ENCODE data around the gene NTPCR.

NTPCR gene

DNA sequence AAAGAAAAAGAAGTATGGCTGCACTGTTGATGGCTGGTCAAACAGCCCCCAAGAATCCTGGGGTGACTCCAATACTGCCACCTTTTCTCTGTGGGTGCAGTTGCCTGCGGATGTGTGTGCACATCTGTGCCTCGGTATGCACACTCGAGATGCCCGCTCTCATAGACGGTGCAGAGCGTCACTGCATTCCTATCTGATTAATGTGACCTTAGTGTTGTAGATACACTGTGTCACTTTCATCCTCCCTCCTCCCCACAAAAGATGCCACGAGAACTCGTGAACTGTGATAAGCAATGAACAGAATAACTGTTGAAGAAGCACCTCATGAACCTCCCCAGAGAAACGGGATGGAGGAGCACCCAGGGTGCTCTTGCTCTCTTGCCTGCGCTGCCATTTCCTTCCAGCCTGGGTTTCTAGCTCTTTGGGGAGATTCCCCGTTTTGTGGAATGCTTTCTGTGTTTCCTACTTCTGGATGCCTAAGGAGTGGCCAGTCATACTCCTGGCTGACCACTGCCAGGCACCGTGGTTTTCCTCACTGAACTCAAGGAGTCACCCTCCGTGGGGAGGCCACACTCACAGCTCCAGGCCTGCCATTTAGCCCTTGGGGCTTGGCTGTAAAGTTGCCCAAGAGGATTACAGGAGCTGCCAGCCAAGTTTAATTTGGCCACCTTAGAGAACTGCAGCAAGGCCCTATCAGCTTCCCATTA lies 32.0 kb downstream of the NTPCR start:
- H3K4me2 ChIP-seq (ENCODE audit: low read length) = no peak overlapping the region
- H3K4me1 ChIP-seq (ENCODE audit: control insufficient read depth, insufficient read depth, low read length) = no peaks in the 10 kb centered on the region
- no peak overlapping the region for H3K4me3 ChIP-seq (ENCODE audit: low read length)
- H3K9ac ChIP-seq (ENCODE audit: low read depth, low read length) = no peak overlapping the region
- no peaks in the 10 kb centered on the region for H3K9me3 ChIP-seq (replicated peaks; ENCODE audit: low read length)
- H3K36me3 ChIP-seq (ENCODE audit: insufficient read depth, low read length) = peaks cover 8% of the 10 kb centered on the region
- no peaks in the 10 kb centered on the region for H3K27me3 ChIP-seq (ENCODE audit: control insufficient read depth, insufficient read depth, low read length)

DNA sequence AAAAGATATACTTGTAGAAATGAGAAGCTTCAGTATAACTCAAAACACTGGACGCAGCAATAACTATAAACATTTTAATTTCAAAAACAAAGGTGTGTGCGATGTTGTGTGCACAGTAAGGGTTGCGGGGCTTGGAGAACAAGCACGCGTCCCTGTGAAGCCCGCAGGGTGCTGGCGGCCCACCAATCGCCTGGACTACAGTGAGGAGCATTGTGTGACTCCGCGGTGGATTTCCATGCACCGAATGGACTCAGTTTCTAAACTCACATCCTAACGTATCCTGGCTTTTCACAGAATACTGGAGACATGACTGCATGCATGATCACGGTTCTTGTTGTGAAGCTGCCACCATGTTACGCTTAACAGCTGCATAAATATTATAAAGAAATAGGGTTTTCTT lies 33.0 kb downstream of the NTPCR start:
- no peaks in the 10 kb centered on the region for H3K4me1 ChIP-seq (ENCODE audit: control insufficient read depth, insufficient read depth, low read length)
- no peaks in the 10 kb centered on the region for H3K9me3 ChIP-seq (replicated peaks; ENCODE audit: low read length)
- H3K9ac ChIP-seq (ENCODE audit: low read depth, low read length) = no peak overlapping the region
- H3K36me3 ChIP-seq (ENCODE audit: insufficient read depth, low read length) = peaks cover 8% of the 10 kb centered on the region
- no peak overlapping the region for H3K4me2 ChIP-seq (ENCODE audit: low read length)
- no peaks in the 10 kb centered on the region for H3K27me3 ChIP-seq (ENCODE audit: control insufficient read depth, insufficient read depth, low read length)
- H3K4me3 ChIP-seq (ENCODE audit: low read length) = no peak overlapping the region

DNA sequence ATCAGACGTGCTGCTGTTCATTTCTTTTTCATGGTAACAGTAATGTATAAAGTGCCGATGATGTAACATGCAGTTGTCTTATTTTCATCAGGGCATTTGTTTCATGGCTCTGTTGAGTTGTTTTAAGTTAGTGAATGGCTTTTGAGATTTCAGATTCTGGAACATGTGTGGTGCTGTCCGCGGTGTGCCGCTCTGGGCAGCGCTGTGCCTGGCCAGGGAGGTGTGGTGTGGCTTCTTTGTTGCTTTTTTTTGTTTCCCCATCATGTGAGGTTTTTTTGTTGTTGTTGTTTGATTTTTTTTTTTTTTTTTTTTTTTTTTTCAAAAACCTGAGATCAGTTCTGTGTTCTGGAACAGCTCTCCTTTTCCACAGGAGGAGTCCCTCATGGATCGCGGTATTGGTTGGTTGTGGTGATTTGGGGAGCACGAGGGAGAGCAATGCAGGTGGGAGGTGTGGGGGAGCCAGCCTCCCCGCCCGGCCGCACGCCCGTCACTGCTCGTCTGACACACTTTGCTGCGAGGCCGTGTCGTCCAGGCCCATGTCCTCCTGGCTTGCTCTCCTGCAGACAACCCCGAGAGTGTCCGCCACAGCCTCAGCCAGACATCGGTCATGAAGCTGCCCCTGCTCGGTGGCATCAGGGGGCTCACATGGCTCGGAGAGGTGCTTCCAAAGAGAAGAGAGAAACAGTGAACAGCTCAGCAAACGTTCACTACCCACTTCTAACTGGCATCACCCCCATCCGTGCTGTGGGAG lies 33.6 kb downstream of the NTPCR start:
- Histone ChIP-seq H3K4me3 (ENCODE audit: low read length) (no peak overlapping the region), H3K36me3 (ENCODE audit: insufficient read depth, low read length) (peaks cover 5% of the 10 kb centered on the region), H3K4me2 (ENCODE audit: low read length) (no peak overlapping the region), H3K27me3 (ENCODE audit: control insufficient read depth, insufficient read depth, low read length) (no peaks in the 10 kb centered on the region), H3K9me3 (replicated peaks; ENCODE audit: low read length) (no peaks in the 10 kb centered on the region), H3K4me1 (ENCODE audit: control insufficient read depth, insufficient read depth, low read length) (peaks cover 2% of the 10 kb centered on the region), H3K9ac (ENCODE audit: low read depth, low read length) (no peak overlapping the region)

DNA sequence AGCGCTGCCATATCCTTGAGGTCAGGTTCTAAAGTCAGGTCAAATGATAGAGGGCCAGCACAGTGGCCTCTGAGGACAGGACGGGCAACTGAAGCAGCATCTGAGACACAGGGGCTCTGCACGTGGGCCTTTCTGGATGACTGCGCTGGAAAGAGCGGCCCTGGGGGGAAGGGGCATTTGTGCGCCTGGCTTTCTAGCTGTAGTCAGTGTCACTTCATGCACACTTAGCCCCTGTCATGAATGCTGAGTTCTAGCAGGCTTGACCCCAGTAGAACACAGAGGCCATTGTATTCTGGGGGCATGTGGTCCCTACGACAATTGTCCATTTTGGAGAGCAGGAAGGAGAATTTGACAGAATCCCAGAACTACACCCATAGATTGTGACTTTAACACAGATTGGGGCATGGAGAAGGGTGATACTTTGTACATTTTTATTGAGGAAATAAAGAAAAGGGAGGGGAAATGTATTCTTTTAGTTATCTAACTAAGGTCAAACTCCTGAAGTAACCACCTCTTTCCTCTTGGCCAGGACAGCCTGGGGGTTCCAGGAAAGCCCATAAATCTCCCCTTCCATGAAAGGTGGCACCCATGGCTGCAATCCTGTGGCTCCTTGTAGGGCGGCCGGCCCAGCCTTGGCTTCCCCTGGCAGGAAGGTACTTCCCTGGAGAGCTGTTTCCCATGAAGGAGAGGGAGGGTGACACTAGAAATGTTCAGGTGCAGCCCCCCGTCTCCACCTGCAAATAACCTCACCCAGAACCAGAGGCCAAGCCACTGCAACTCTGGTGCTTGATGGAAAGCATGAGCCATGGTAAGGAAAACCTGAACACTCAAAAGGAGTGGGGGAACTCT lies 34.4 kb downstream of the NTPCR start:
- no peak overlapping the region for H3K9ac ChIP-seq (ENCODE audit: low read depth, low read length)

DNA sequence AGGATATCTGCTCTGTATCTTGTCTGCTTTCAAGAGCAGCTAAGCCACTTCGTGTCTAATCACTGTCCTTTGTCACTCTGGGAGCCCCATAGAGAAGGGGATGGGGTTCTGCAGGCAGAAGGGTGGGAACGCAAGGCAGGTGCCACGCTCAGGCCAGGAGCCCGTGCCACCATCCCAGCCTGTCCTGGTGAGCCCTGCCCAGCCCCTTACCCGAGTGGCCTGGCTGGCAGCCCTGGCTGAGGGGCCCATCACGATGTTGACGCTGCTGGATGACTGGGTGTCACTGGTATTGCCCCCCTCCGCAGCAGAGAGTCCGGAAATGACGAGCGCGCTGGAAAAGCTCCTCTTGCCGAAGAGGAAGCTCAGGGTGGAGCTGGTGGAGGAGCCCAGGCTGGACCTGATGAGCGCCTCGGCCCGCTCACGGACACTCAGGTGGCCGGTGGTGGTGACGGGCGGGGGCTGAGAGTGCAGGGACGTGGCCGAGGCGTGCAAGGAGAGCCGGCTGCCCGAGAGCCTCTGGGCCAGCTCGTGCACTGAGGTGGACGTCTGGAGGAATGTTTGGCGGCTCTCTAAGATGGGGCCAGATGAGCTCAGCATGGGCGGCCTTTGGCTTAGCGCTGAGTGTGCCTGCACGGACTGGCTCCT lies 35.6 kb downstream of the NTPCR start:
- peaks cover 5% of the 10 kb centered on the region for H3K36me3 ChIP-seq (ENCODE audit: insufficient read depth, low read length)
- no peaks in the 10 kb centered on the region for H3K27me3 ChIP-seq (ENCODE audit: control insufficient read depth, insufficient read depth, low read length)
- H3K9ac ChIP-seq (ENCODE audit: low read depth, low read length) = no peak overlapping the region
- H3K4me2 ChIP-seq (ENCODE audit: low read length) = no peak overlapping the region
- peaks cover 2% of the 10 kb centered on the region for H3K4me1 ChIP-seq (ENCODE audit: control insufficient read depth, insufficient read depth, low read length)
- no peak overlapping the region for H3K4me3 ChIP-seq (ENCODE audit: low read length)
- H3K9me3 ChIP-seq (replicated peaks; ENCODE audit: low read length) = no peaks in the 10 kb centered on the region

More for the DNA sequence above, 34.4 kb downstream of the NTPCR start:
- H3K4me2 ChIP-seq (ENCODE audit: low read length) = no peak overlapping the region
- H3K4me1 ChIP-seq (ENCODE audit: control insufficient read depth, insufficient read depth, low read length) = peaks cover 2% of the 10 kb centered on the region
- no peak overlapping the region for H3K4me3 ChIP-seq (ENCODE audit: low read length)
- H3K9me3 ChIP-seq (replicated peaks; ENCODE audit: low read length) = no peaks in the 10 kb centered on the region
- H3K27me3 ChIP-seq (ENCODE audit: control insufficient read depth, insufficient read depth, low read length) = no peaks in the 10 kb centered on the region
- H3K36me3 ChIP-seq (ENCODE audit: insufficient read depth, low read length) = peaks cover 5% of the 10 kb centered on the region

DNA sequence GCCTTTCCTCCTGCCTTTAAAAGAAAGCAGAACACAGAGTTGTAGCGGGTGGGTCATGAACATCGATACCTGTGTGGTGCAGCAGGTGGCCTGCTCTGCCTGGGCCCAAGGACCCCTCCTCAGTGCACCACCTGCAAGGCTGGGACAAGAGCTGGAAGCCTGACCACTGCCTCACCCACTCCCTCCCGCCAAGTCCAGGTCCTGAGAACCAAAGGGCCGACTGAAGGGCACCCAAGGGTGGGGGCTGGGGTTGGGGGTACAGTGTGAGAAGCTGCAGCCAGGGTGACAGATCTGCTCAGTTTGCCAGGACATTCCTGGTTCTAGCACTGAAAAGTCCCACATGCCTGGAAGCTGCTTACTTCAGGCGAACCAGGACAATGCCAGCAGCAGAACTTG lies 36.1 kb downstream of the NTPCR start:
- H3K4me3 ChIP-seq (ENCODE audit: low read length) = no peak overlapping the region
- H3K36me3 ChIP-seq (ENCODE audit: insufficient read depth, low read length) = peaks cover 5% of the 10 kb centered on the region
- no peak overlapping the region for H3K4me2 ChIP-seq (ENCODE audit: low read length)
- no peak overlapping the region for H3K9ac ChIP-seq (ENCODE audit: low read depth, low read length)
- H3K4me1 ChIP-seq (ENCODE audit: control insufficient read depth, insufficient read depth, low read length) = peaks cover 2% of the 10 kb centered on the region
- H3K9me3 ChIP-seq (replicated peaks; ENCODE audit: low read length) = no peaks in the 10 kb centered on the region
- no peaks in the 10 kb centered on the region for H3K27me3 ChIP-seq (ENCODE audit: control insufficient read depth, insufficient read depth, low read length)

DNA sequence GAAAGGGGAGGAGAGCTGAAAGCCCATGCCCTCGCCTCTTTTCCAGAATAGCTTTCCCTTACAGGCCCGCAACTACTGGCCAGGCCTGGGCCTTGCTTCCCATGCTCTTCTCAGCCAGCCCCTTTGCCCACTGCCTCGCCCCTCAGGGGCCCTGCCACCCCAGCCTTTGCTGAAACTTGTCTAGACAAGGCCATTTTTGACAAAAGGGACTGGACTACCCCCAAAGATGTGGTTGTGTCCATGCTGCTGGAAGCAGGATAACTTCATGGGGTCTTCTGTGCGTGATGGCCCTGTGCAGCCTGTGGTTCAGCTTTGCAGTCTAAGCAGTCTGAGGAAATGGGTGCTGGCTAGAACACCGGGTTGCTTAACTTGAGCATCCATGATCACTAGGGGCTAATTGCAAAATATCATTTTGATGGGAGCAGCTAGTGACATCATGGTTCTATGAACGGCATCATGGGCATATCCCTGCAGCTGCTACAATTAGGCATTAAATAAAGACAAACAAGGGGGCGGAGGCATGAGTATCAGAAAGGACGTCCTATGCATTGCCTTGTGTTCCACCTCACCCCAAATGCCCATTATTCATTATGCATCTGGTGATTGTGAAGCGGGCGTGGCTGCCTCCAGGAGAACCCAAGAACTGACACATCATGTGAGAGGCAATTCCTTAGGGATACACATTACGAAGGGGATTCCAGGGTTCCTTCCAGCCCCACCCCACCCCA lies 36.8 kb downstream of the NTPCR start:
- Histone ChIP-seq H3K4me2 (ENCODE audit: low read length) (no peak overlapping the region), H3K4me1 (ENCODE audit: control insufficient read depth, insufficient read depth, low read length) (peaks cover 2% of the 10 kb centered on the region), H3K36me3 (ENCODE audit: insufficient read depth, low read length) (peaks cover 5% of the 10 kb centered on the region), H3K9me3 (replicated peaks; ENCODE audit: low read length) (no peaks in the 10 kb centered on the region), H3K9ac (ENCODE audit: low read depth, low read length) (no peak overlapping the region), H3K27me3 (ENCODE audit: control insufficient read depth, insufficient read depth, low read length) (no peaks in the 10 kb centered on the region), H3K4me3 (ENCODE audit: low read length) (no peak overlapping the region)

DNA sequence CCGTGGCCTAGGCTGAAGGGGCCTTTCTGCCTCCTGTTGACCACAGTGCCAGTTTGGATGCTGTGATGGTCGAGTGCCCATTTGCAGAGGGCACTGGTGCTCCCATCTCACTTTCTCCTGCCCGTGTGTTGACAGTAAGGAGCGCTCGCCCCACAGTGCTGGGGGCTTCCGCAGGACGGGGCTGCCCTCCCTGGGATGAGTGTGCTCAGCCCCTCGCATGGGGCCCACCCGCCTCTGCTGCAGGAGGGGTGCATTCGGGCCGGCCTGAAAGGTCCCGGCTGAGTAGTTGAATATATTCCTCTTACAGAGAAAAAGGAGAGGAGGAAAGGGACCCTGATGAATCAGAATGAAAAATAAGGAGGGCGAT lies 37.3 kb downstream of the NTPCR start:
- Histone ChIP-seq H3K27me3 (ENCODE audit: control insufficient read depth, insufficient read depth, low read length) (no peaks in the 10 kb centered on the region), H3K9me3 (replicated peaks; ENCODE audit: low read length) (no peaks in the 10 kb centered on the region), H3K36me3 (ENCODE audit: insufficient read depth, low read length) (peaks cover 5% of the 10 kb centered on the region), H3K4me2 (ENCODE audit: low read length) (no peak overlapping the region), H3K4me3 (ENCODE audit: low read length) (no peak overlapping the region), H3K4me1 (ENCODE audit: control insufficient read depth, insufficient read depth, low read length) (peaks cover 2% of the 10 kb centered on the region), H3K9ac (ENCODE audit: low read depth, low read length) (no peak overlapping the region)

DNA sequence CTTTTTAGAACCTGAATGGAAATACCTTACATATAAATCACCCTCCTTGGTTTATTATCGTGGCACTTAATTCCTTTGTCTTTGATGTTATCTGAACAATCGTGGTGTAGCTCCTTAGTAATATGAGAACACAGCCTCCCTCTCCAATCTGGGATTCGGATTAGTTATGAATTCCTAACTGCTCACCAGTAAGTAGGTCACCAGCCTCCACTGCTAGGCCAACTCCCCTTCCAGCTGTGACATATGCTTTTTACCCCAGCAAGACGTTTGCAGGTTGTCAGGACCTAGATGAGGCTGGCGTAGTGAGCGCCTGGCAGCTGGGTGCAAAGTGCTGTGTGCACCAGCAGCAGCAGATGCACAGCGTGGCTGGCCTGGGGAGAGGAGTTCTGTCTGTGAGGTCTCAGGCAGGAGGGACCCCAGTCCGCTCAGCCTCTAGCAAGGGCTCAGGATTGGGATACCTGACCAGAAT lies 38.2 kb downstream of the NTPCR start:
- no peak overlapping the region for H3K4me3 ChIP-seq (ENCODE audit: low read length)
- H3K4me2 ChIP-seq (ENCODE audit: low read length) = no peak overlapping the region
- H3K27me3 ChIP-seq (ENCODE audit: control insufficient read depth, insufficient read depth, low read length) = no peaks in the 10 kb centered on the region
- H3K4me1 ChIP-seq (ENCODE audit: control insufficient read depth, insufficient read depth, low read length) = peaks cover 2% of the 10 kb centered on the region
- no peaks in the 10 kb centered on the region for H3K9me3 ChIP-seq (replicated peaks; ENCODE audit: low read length)
- H3K36me3 ChIP-seq (ENCODE audit: insufficient read depth, low read length) = peaks cover 5% of the 10 kb centered on the region
- no peak overlapping the region for H3K9ac ChIP-seq (ENCODE audit: low read depth, low read length)

DNA sequence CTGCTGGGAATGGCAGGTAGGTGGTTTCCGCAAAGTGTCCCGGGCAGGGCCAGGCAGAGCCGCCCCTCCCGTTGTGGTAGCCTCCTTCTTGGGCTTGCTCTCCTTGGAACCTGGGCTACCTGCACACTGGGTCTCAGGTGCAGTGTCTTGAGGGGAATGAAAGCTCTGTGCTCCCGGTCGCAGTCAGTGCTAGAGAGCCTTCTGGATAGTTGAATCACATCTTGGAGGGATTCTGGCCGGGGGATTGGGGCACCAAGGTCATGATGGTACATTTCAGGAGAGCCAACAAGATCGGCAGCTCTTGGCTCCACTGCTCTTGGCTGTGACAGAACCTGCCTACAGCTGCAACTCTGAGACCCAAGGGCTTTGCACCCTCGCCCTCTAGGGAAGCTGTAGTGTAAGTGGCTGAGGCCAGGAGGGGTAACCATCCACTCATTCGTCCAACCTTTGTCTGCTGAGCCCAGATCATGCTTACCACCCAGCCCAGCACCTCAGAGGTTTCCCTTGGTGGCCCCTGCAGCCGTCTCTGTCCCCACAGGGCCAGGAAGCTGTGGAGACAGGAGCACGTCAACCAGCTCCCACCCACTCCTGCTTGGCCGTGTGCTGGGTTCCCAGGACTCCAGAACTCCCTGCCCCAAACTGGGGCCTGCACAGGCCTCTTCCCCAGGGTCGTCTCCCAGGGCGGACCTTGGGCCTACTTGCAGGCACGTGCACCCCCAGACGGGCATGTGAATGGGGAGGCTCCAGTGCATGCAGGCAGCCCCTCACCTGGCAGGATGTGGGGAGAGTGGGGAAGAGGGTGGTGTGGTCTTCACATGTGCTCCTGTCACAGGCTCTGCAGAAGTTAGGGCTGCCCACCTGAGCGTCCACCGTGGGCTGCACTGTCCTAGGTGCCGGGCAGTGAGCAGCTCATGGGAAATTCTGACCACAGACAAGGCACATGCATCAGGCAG lies 40.0 kb downstream of the NTPCR start:
- Histone ChIP-seq H3K27me3 (ENCODE audit: control insufficient read depth, insufficient read depth, low read length) (no peaks in the 10 kb centered on the region), H3K9me3 (replicated peaks; ENCODE audit: low read length) (no peaks in the 10 kb centered on the region), H3K4me3 (ENCODE audit: low read length) (no peak overlapping the region), H3K4me2 (ENCODE audit: low read length) (no peak overlapping the region), H3K4me1 (ENCODE audit: control insufficient read depth, insufficient read depth, low read length) (peaks cover 2% of the 10 kb centered on the region), H3K9ac (ENCODE audit: low read depth, low read length) (no peak overlapping the region), H3K36me3 (ENCODE audit: insufficient read depth, low read length) (peaks cover 3% of the 10 kb centered on the region)

Data from skeletal muscle satellite cell (primary cell).